22Rv1 (cell line): Measurements from ENCODE around the gene BCL2L13.

ENCODE experiments used
- H3K27ac ChIP-seq: fragments of 450-650 bp; 2 replicates; pipeline ENCODE4 v1.5.1; 2017
- CTCF ChIP-seq: fragments of 450-650 bp; IDR thresholded peaks from 2 replicates; pipeline ENCODE4 v1.5.1; 2017; ENCODE audit warnings: mild to moderate bottlenecking
- ZFX ChIP-seq: fragments of 450-650 bp; IDR thresholded peaks from 2 replicates; pipeline ENCODE4 v1.6.1; 2017; ENCODE audit warnings: antibody characterized with exemption, borderline replicate concordance

BCL2L13 gene

GRCh38 chr22:17739196-17739975 is 100.8 kb downstream of the BCL2L13 start:
- no peak for TF ChIP-seq CTCF
- H3K27ac ChIP-seq: no peak overlapping the region

- TF ChIP-seq CTCF (no peak), ZFX (no peak)
- H3K27ac ChIP-seq: no peak overlapping the region
These were observed 103.4 kb downstream of the BCL2L13 start for GRCh38 chr22:17741866-17742526.

GRCh38 chr22:17742527-17742902 is 104.0 kb downstream of the BCL2L13 start:
- no peak for TF ChIP-seq ZFX
- TF ChIP-seq CTCF: peak; percentile 83
- H3K27ac ChIP-seq: no peak overlapping the region

- no peak overlapping the region for H3K27ac ChIP-seq
- TF ChIP-seq ZFX (no peak), CTCF (no peak)
These were observed 105.3 kb downstream of the BCL2L13 start for GRCh38 chr22:17743661-17744411.

GRCh38 chr22:17744430-17744829 is 105.9 kb downstream of the BCL2L13 start:
- H3K27ac ChIP-seq: no peak overlapping the region
- TF ChIP-seq ZFX: no peak
- TF ChIP-seq CTCF: no peak

- TF ChIP-seq ZFX: no peak
- TF ChIP-seq CTCF: no peak
- H3K27ac ChIP-seq: no peak overlapping the region
These were observed 108.4 kb downstream of the BCL2L13 start for GRCh38 chr22:17746916-17747315.
